Activated naive CD4-positive, alpha-beta T cell treated with anti-CD3 and anti-CD28 coated beads, Interleukin-2, amount 50 U/mL, for 24 hours (primary cell): ENCODE results near the gene CLTRN.
"Not testable (repeated sequence)": the region's sequence is repeated elsewhere in the genome, so short reads cannot be mapped to it uniquely, and the experiment has no call there.

Experiments
- H3K27ac Mint-ChIP-seq: one replicate; pipeline ENCODE4 v1.8.0; 2021; ENCODE audit warnings: mild to moderate bottlenecking, mixed read lengths
- H3K27me3 Mint-ChIP-seq: one replicate; pipeline ENCODE4 v1.8.0; 2021; ENCODE audit warnings: mixed read lengths
- H3K36me3 Mint-ChIP-seq: one replicate; pipeline ENCODE4 v1.8.0; 2021; ENCODE audit warnings: mixed read lengths
- H3K4me1 Mint-ChIP-seq: one replicate; pipeline ENCODE4 v1.8.0; 2021; ENCODE audit warnings: mixed read lengths
- H3K4me3 Mint-ChIP-seq: one replicate; pipeline ENCODE4 v1.8.0; 2021; ENCODE audit warnings: mild to moderate bottlenecking, mixed read lengths
- H3K9me3 Mint-ChIP-seq: one replicate; pipeline ENCODE4 v1.8.0; 2021; ENCODE audit warnings: mixed read lengths

Gene CLTRN

GRCh38 chrX:15664487-15665444 lies at the start of gene CLTRN:
CLTRN (minus strand) TSS chrX:15664805; CDS start chrX:15664775, 30 bp downstream.
- no peaks in the 10 kb centered on the region for H3K4me1 Mint-ChIP-seq
- H3K4me3 Mint-ChIP-seq: no peak within 1 kb of the TSS
- H3K27me3 Mint-ChIP-seq: peaks cover 10% of the 10 kb centered on the region
- H3K27ac Mint-ChIP-seq: no peak within 1 kb of the TSS
- H3K36me3 Mint-ChIP-seq: no peaks in the 10 kb centered on the region
- H3K9me3 Mint-ChIP-seq: no peaks in the 10 kb centered on the region

GRCh38 chrX:15704273-15704672 lies 39.7 kb upstream of the CLTRN start:
- not testable (repeated sequence) for H3K4me3 Mint-ChIP-seq, H3K36me3 Mint-ChIP-seq, H3K9me3 Mint-ChIP-seq, H3K27me3 Mint-ChIP-seq, H3K4me1 Mint-ChIP-seq, H3K27ac Mint-ChIP-seq

GRCh38 chrX:15703809-15704208 lies 39.2 kb upstream of the CLTRN start:
- not testable (repeated sequence) for H3K4me3 Mint-ChIP-seq, H3K27ac Mint-ChIP-seq, H3K36me3 Mint-ChIP-seq, H3K4me1 Mint-ChIP-seq, H3K27me3 Mint-ChIP-seq, H3K9me3 Mint-ChIP-seq

- Mint-ChIP-seq H3K36me3 (no peaks in the 10 kb centered on the region), H3K27ac (no peak overlapping the region)
These were observed 38.1 kb upstream of the CLTRN start for GRCh38 chrX:15702488-15703371.

GRCh38 chrX:15696516-15696915 lies 31.9 kb upstream of the CLTRN start:
- Mint-ChIP-seq H3K27ac (no peak overlapping the region), H3K4me1 (no peaks in the 10 kb centered on the region), H3K36me3 (peaks cover 3% of the 10 kb centered on the region), H3K4me3 (no peak overlapping the region), H3K27me3 (no peaks in the 10 kb centered on the region), H3K9me3 (no peaks in the 10 kb centered on the region)

More at GRCh38 chrX:15702488-15703371, 38.1 kb upstream of the CLTRN start:
- Mint-ChIP-seq H3K4me3 (no peak overlapping the region), H3K27me3 (no peaks in the 10 kb centered on the region), H3K9me3 (no peaks in the 10 kb centered on the region), H3K4me1 (no peaks in the 10 kb centered on the region)

GRCh38 chrX:15694941-15695451 lies 30.4 kb upstream of the CLTRN start:
- H3K4me1 Mint-ChIP-seq: peaks cover 5% of the 10 kb centered on the region
- H3K27me3 Mint-ChIP-seq: no peaks in the 10 kb centered on the region
- H3K9me3 Mint-ChIP-seq: no peaks in the 10 kb centered on the region
- H3K36me3 Mint-ChIP-seq: peaks cover 6% of the 10 kb centered on the region
- H3K4me3 Mint-ChIP-seq: no peak overlapping the region
- no peak overlapping the region for H3K27ac Mint-ChIP-seq

- no peak overlapping the region for H3K4me3 Mint-ChIP-seq
- no peaks in the 10 kb centered on the region for H3K27me3 Mint-ChIP-seq
- peaks cover 17% of the 10 kb centered on the region for H3K4me1 Mint-ChIP-seq
- no peaks in the 10 kb centered on the region for H3K9me3 Mint-ChIP-seq
- peaks cover 2% of the 10 kb centered on the region for H3K36me3 Mint-ChIP-seq
- H3K27ac Mint-ChIP-seq: no peak overlapping the region
These were observed 22.4 kb upstream of the CLTRN start for GRCh38 chrX:15686818-15687685.

GRCh38 chrX:15683193-15683592 lies 18.6 kb upstream of the CLTRN start:
- H3K4me3 Mint-ChIP-seq: no peak overlapping the region
- H3K9me3 Mint-ChIP-seq: no peaks in the 10 kb centered on the region
- H3K4me1 Mint-ChIP-seq: peaks cover 17% of the 10 kb centered on the region
- H3K27me3 Mint-ChIP-seq: no peaks in the 10 kb centered on the region
- H3K36me3 Mint-ChIP-seq: no peaks in the 10 kb centered on the region
- no peak overlapping the region for H3K27ac Mint-ChIP-seq

GRCh38 chrX:15681433-15681832 lies 16.8 kb upstream of the CLTRN start:
- peaks cover 27% of the 10 kb centered on the region for H3K4me1 Mint-ChIP-seq
- peaks cover 2% of the 10 kb centered on the region for H3K36me3 Mint-ChIP-seq

GRCh38 chrX:15680401-15680800 lies 15.8 kb upstream of the CLTRN start:
- peak overlapping the region; percentile 51 for H3K27ac Mint-ChIP-seq
- H3K4me3 Mint-ChIP-seq: no peak overlapping the region
- peaks cover 2% of the 10 kb centered on the region for H3K36me3 Mint-ChIP-seq
- peaks cover 23% of the 10 kb centered on the region for H3K4me1 Mint-ChIP-seq
- no peaks in the 10 kb centered on the region for H3K9me3 Mint-ChIP-seq
- H3K27me3 Mint-ChIP-seq: no peaks in the 10 kb centered on the region

More at GRCh38 chrX:15681433-15681832, 16.8 kb upstream of the CLTRN start:
- no peak overlapping the region for H3K4me3 Mint-ChIP-seq
- no peak overlapping the region for H3K27ac Mint-ChIP-seq
- no peaks in the 10 kb centered on the region for H3K27me3 Mint-ChIP-seq
- no peaks in the 10 kb centered on the region for H3K9me3 Mint-ChIP-seq

- Mint-ChIP-seq H3K4me1 (peaks cover 21% of the 10 kb centered on the region), H3K36me3 (peaks cover 2% of the 10 kb centered on the region), H3K4me3 (no peak overlapping the region), H3K27ac (no peak overlapping the region), H3K27me3 (no peaks in the 10 kb centered on the region), H3K9me3 (no peaks in the 10 kb centered on the region)
These were observed 14.6 kb upstream of the CLTRN start for GRCh38 chrX:15679246-15679645.

- Mint-ChIP-seq H3K27me3 (no peaks in the 10 kb centered on the region), H3K4me1 (peaks cover 24% of the 10 kb centered on the region)
These were observed 13.7 kb upstream of the CLTRN start for GRCh38 chrX:15678339-15678738.

GRCh38 chrX:15676886-15677285 lies 12.3 kb upstream of the CLTRN start:
- no peak overlapping the region for H3K4me3 Mint-ChIP-seq
- H3K27me3 Mint-ChIP-seq: no peaks in the 10 kb centered on the region
- no peaks in the 10 kb centered on the region for H3K9me3 Mint-ChIP-seq
- H3K27ac Mint-ChIP-seq: no peak overlapping the region
- H3K36me3 Mint-ChIP-seq: peaks cover 2% of the 10 kb centered on the region
- H3K4me1 Mint-ChIP-seq: peaks cover 24% of the 10 kb centered on the region

More at GRCh38 chrX:15678339-15678738, 13.7 kb upstream of the CLTRN start:
- Mint-ChIP-seq H3K9me3 (no peaks in the 10 kb centered on the region), H3K4me3 (peak overlapping the region; percentile 15), H3K27ac (no peak overlapping the region), H3K36me3 (peaks cover 2% of the 10 kb centered on the region)

- Mint-ChIP-seq H3K27me3 (no peaks in the 10 kb centered on the region), H3K4me1 (peaks cover 23% of the 10 kb centered on the region), H3K27ac (no peak overlapping the region), H3K9me3 (no peaks in the 10 kb centered on the region), H3K36me3 (peaks cover 2% of the 10 kb centered on the region), H3K4me3 (no peak overlapping the region)
These were observed 10.9 kb upstream of the CLTRN start for GRCh38 chrX:15675490-15675921.
